Ovary (tissue), 3 donors: ENCODE results near the gene ITIH1.

Experiments
- POLR2A ChIP-seq: fragments of 450-650 bp; IDR thresholded peaks from one replicate; pipeline ENCODE4 v1.6.1; 2017; ENCODE audit warnings: antibody characterized with exemption, mild to moderate bottlenecking, moderate library complexity
- TF ChIP-seq, protein P1 (sequence below), 3 donors: fragments of 450-650 bp in 2 of 3; fragments of 200-600 bp in 1 of 3; IDR thresholded peaks; one replicate each; pipeline versions ENCODE4 v1.5.1 to v1.8.0; 2016 to 2022; ENCODE audit warnings: antibody characterized with exemption in 3 of 3, mild to moderate bottlenecking in 1 of 3
- donor health status: DM: no; HTN: no; CAD: no.

DNA sequence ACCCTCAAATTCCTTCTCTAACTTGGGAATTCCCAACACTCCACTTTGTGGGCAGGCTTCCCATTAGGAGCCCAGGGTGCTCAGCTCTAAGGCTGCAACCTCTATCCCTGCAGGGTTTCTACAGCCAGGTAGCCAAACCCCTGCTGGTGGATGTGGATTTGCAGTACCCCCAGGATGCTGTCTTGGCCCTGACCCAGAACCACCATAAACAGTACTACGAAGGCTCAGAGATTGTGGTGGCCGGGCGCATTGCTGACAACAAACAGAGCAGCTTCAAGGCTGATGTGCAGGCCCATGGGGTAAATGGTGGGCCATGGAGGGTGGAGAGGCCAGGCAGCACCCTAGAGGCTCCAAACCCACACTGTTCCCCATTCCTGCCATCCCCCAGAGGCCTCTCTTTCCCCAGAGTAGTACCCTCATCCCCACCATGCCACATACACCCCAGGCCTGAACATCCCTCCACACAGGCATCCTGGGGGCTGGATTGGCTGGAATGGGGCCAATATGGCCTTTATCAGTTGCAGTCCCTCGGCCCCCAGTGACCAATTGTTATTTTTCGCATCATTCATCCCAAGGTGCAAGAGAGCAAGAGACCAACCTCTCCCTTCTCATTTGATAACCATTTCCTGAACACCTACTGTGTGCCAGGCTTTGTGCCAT, 7.7 kb downstream of the ITIH1 start:
- TF ChIP-seq, protein P1, sequence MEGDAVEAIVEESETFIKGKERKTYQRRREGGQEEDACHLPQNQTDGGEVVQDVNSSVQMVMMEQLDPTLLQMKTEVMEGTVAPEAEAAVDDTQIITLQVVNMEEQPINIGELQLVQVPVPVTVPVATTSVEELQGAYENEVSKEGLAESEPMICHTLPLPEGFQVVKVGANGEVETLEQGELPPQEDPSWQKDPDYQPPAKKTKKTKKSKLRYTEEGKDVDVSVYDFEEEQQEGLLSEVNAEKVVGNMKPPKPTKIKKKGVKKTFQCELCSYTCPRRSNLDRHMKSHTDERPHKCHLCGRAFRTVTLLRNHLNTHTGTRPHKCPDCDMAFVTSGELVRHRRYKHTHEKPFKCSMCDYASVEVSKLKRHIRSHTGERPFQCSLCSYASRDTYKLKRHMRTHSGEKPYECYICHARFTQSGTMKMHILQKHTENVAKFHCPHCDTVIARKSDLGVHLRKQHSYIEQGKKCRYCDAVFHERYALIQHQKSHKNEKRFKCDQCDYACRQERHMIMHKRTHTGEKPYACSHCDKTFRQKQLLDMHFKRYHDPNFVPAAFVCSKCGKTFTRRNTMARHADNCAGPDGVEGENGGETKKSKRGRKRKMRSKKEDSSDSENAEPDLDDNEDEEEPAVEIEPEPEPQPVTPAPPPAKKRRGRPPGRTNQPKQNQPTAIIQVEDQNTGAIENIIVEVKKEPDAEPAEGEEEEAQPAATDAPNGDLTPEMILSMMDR (IDR thresholded peaks at IDR 0.05), result no peak
- no peak for TF ChIP-seq POLR2A
